Sigmoid colon (tissue), 4 donors: ENCODE results near the gene ZMYND19.
A peak's percentile ranks its signal among the peaks of the same experiment; 100 is the strongest.

Source experiments
- CTCF ChIP-seq, 4 experiments: fragments of 450-650 bp in 3 of 4; fragments of 200-600 bp in 1 of 4; IDR thresholded peaks; one replicate each; pipeline ENCODE4 v1.5.1; 2016 to 2019; ENCODE audit warnings: antibody characterized with exemption in 4 of 4, mild to moderate bottlenecking in 3 of 4, moderate library complexity in 2 of 4
- EP300 ChIP-seq, 4 donors: sonication (generic); formaldehyde crosslinking; IDR thresholded peaks; one replicate each; pipeline ENCODE4 v1.6.1; 2017; ENCODE audit warnings: antibody characterized with exemption in 4 of 4
- POLR2A ChIP-seq, 2 donors: fragments of 450-650 bp; IDR thresholded peaks; one replicate each; pipeline ENCODE4 v1.6.1; 2016; ENCODE audit warnings: antibody characterized with exemption in 2 of 2, mild to moderate bottlenecking in 2 of 2, moderate library complexity in 2 of 2
- POLR2AphosphoS5 ChIP-seq, 4 donors: sonication (generic); formaldehyde crosslinking; IDR thresholded peaks; one replicate each; pipeline ENCODE4 v1.6.1; 2017; ENCODE audit warnings: antibody characterized with exemption in 4 of 4

- peak in 1 of 2 donors; percentile 19 for TF ChIP-seq POLR2A (IDR thresholded peaks at IDR 0.05)
- TF ChIP-seq CTCF (IDR thresholded peaks at IDR 0.05): no peak
- TF ChIP-seq EP300 (IDR thresholded peaks at IDR 0.05): no peak
- TF ChIP-seq POLR2AphosphoS5 (IDR thresholded peaks at IDR 0.05): peak; percentile 18 to 82 (median 48)
These were observed 40.1 kb downstream of the ZMYND19 start, which contains the start of gene PNPLA7 for GRCh38 chr9:137550231-137550621.
